ENCODE measurements around the gene CDT1. TPM values are rescaled to one million over a fixed set of nuclear protein-coding genes. Genes with fewer than 3 reads are reported as not detected.
A peak's percentile ranks its signal among the peaks of the same experiment; 100 is the strongest.

Gene CDT1
- total and polyA plus RNA-seq, 2 donors from 2014 or later = 0.56 to 1.5 TPM

DNA sequence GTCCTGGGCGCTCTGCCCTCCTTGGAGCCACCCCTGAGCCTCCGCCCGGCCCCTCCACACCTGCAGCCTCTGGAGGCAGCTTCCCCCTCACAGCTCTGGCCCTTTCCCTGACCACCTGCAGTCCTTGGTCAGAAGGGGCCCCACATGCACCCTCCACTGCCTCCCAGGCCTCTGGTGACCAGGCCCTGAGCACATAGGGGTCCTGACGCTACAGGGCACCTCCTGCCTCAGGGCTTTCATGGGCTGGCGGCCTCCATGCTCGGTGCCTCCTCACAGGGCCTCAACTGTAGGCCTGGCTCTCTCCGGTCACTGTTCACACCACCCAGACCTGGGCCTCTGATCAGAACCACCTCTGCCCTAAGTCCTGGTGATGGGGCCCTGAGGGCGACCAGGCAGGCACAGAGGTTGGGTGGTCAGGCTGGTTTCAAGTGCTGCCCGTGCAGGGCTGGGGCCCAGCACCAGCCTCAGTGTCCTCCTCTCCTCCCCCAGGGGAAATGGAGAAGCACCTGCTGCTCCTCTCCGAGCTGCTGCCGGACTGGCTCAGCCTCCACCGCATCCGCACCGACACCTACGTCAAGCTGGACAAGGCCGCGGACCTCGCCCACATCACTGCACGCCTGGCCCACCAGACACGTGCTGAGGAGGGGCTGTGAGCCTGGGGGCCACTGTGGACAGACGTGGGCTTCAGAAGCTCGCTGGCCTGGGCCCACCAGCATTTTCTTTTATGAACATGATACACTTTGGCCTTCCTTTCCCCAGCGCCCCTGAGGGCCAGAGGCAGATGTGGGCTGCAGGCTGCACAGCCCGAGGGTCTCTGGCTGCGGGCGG is 4.3 kb downstream of the CDT1 start:
- H3K27me3 ChIP-seq (ENCODE audit: control insufficient read depth, insufficient read depth, low read length) = no peaks in the 10 kb centered on the region
- H3K36me3 ChIP-seq (ENCODE audit: control insufficient read depth in 2 of 3, insufficient read depth in 3 of 3, low read length in 3 of 3) = no peaks in the 10 kb centered on the region
- peaks cover 0 to 16% (median 6%) of the 10 kb centered on the region in 3 donors for H3K4me1 ChIP-seq (ENCODE audit: control insufficient read depth in 2 of 3, insufficient read depth in 2 of 3, low read depth in 1 of 3, low read length in 3 of 3)
- no peak for TF ChIP-seq CTCF (IDR thresholded peaks at IDR 0.05; ENCODE audit: borderline replicate concordance, extremely low read depth, insufficient read depth)
- DNase-seq (peak in 1 of 5 donors; percentile 42), FAIRE-seq (no peak)
- no peaks in the 10 kb centered on the region for H3K9me3 ChIP-seq (ENCODE audit: control insufficient read depth in 2 of 3, insufficient read depth in 1 of 3, low read length in 3 of 3)
- no peak overlapping the region for H3K9ac ChIP-seq (ENCODE audit: low read length in 3 of 3)
- no peak overlapping the region for H3K4me3 ChIP-seq (ENCODE audit: low read length in 3 of 3)
- H3K27ac ChIP-seq (ENCODE audit: low read depth in 2 of 2, low read length in 2 of 2) = no peak overlapping the region
- intact Hi-C loops (cut with DNase I) = no loop called here

DNA sequence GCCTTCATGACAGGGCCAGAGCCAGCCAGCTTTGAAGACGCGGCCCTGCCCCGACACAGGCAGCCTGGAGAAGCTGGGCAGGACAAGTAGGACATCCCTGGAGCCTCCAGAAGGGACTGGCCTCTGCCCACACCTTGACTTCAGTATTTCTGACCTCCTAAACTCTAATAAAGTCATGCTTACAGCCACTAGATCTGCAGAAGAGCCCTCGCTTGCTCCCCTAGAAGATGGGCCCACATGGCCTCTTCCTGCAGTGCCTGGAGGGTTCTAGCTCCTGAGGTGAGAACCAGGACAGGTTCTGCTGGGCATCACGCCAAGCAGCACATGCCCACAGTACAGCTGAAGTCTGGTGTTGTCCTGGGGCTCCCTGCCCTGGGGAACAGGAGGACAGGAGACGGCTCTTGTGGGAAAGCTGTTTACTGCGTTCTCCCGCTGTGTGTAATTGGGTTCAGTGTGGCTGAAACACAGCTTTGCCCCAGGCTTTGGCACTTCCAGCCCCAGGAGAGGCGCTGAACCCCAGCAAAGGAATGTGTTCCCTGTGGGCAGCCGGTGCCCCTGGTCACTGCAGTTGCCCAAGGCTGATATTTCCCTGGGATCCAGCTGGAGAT is 5.6 kb downstream of the CDT1 start:
- no peaks in the 10 kb centered on the region for H3K36me3 ChIP-seq (ENCODE audit: control insufficient read depth in 2 of 3, insufficient read depth in 3 of 3, low read length in 3 of 3)
- intact Hi-C loops (cut with DNase I) = no loop called here
- H3K9me3 ChIP-seq (ENCODE audit: control insufficient read depth in 2 of 3, insufficient read depth in 1 of 3, low read length in 3 of 3) = no peaks in the 10 kb centered on the region
- H3K9ac ChIP-seq (ENCODE audit: low read length in 3 of 3) = no peak overlapping the region
- H3K27me3 ChIP-seq (ENCODE audit: control insufficient read depth, insufficient read depth, low read length) = no peaks in the 10 kb centered on the region
- FAIRE-seq (no peak), DNase-seq (peak in 1 of 5 donors; percentile 33)
- peaks cover 0 to 16% (median 6%) of the 10 kb centered on the region in 3 donors for H3K4me1 ChIP-seq (ENCODE audit: control insufficient read depth in 2 of 3, insufficient read depth in 2 of 3, low read depth in 1 of 3, low read length in 3 of 3)
- H3K4me3 ChIP-seq (ENCODE audit: low read length in 3 of 3) = no peak overlapping the region
- no peak for TF ChIP-seq CTCF (IDR thresholded peaks at IDR 0.05; ENCODE audit: borderline replicate concordance, extremely low read depth, insufficient read depth)
- H3K27ac ChIP-seq (ENCODE audit: low read depth in 2 of 2, low read length in 2 of 2) = no peak overlapping the region

GRCh38 chr16:88809676-88810165 is 6.1 kb downstream of the CDT1 start:
- Histone ChIP-seq H3K36me3 (ENCODE audit: control insufficient read depth in 2 of 3, insufficient read depth in 3 of 3, low read length in 3 of 3) (no peaks in the 10 kb centered on the region), H3K9ac (ENCODE audit: low read length in 3 of 3) (no peak overlapping the region), H3K27ac (ENCODE audit: low read depth in 2 of 2, low read length in 2 of 2) (no peak overlapping the region), H3K4me1 (ENCODE audit: control insufficient read depth in 2 of 3, insufficient read depth in 2 of 3, low read depth in 1 of 3, low read length in 3 of 3) (peaks cover 0 to 13% (median 6%) of the 10 kb centered on the region in 3 donors), H3K4me3 (ENCODE audit: low read length in 3 of 3) (no peak overlapping the region), H3K27me3 (ENCODE audit: control insufficient read depth, insufficient read depth, low read length) (no peaks in the 10 kb centered on the region), H3K9me3 (ENCODE audit: control insufficient read depth in 2 of 3, insufficient read depth in 1 of 3, low read length in 3 of 3) (no peaks in the 10 kb centered on the region)
- no peak for FAIRE-seq
- no peak for DNase-seq
- TF ChIP-seq CTCF (IDR thresholded peaks at IDR 0.05; ENCODE audit: borderline replicate concordance, extremely low read depth, insufficient read depth) = no peak
- intact Hi-C loops (cut with DNase I) = no loop called here
